Stomach smooth muscle (tissue), 2 donors: ENCODE results near the gene PPP2R1B.

Source experiments
- H3K27ac ChIP-seq: one replicate; pipeline ENCODE4 v1.7.0; 2013; ENCODE audit warnings: mild to moderate bottlenecking, low read length, inconsistent platforms
- H3K27me3 ChIP-seq, 2 donors: one replicate each; pipeline ENCODE4 v1.7.0; 2013; ENCODE audit warnings: low read length in 2 of 2; ENCODE audit not compliant: insufficient read depth in 2 of 2, control insufficient read depth in 1 of 2
- H3K36me3 ChIP-seq, 2 donors: one replicate each; pipeline ENCODE4 v1.7.0; 2013; ENCODE audit warnings: low read length in 2 of 2; ENCODE audit not compliant: control insufficient read depth in 2 of 2, insufficient read depth in 2 of 2
- H3K4me1 ChIP-seq: one replicate; pipeline ENCODE4 v1.7.0; 2013; ENCODE audit warnings: low read length; ENCODE audit not compliant: control insufficient read depth, insufficient read depth
- H3K4me3 ChIP-seq, 2 donors: one replicate each; pipeline ENCODE4 v1.7.0; 2013; ENCODE audit warnings: low read length in 2 of 2
- H3K9ac ChIP-seq, 2 donors: one replicate each; pipeline ENCODE4 v1.7.0; 2013; ENCODE audit warnings: low read length in 2 of 2, mild to moderate bottlenecking in 1 of 2
- H3K9me3 ChIP-seq, 2 donors: one replicate each; pipeline ENCODE4 v1.7.0; 2013; ENCODE audit warnings: low read length in 2 of 2; ENCODE audit not compliant: control insufficient read depth in 2 of 2
- donor health status: healthy.
- donor health status: Pancreatic carcinoma.

The PPP2R1B gene

DNA sequence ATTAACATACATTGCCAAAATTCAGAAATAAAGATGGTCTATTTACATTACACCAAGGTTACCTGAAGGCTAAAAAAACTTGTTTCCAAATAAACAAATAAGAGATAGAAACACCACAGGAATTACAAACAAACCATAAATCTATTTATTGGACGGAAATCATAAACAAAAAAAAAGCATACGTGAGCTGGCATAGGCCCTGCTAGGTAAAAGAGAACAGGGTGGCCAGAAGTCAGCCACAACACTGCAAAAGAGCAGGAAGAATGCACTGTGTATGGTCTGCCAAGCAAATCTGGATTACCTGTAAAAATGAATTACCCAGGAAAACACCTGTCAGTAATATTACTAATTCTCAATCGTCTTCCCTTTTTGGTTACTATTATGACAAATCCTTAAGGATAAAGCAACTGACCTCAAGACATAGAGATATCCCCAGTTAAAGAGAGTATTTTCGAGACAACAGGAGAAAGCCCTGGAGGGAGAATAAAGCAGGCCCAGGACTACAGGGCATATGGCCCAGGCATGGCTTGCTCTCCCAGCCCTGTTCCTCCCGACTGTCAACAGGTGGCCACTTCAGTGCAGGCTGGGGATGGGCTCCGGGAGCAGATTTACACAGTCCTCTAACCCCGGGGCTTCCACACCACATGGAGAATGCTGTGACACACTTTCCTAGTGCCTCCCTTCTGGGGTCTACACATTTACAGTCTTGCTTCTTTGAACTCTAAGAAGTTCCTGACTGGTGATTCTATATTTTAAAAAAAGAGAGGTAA is 18.0 kb downstream of the PPP2R1B start:
- no peak overlapping the region for H3K4me3 ChIP-seq
- H3K4me1 ChIP-seq: no peaks in the 10 kb centered on the region
- no peaks in the 10 kb centered on the region for H3K27me3 ChIP-seq
- H3K27ac ChIP-seq: no peak overlapping the region
- H3K9ac ChIP-seq: no peak overlapping the region
- peaks cover 47 to 49% of the 10 kb centered on the region in 2 donors for H3K36me3 ChIP-seq
- no peaks in the 10 kb centered on the region for H3K9me3 ChIP-seq

DNA sequence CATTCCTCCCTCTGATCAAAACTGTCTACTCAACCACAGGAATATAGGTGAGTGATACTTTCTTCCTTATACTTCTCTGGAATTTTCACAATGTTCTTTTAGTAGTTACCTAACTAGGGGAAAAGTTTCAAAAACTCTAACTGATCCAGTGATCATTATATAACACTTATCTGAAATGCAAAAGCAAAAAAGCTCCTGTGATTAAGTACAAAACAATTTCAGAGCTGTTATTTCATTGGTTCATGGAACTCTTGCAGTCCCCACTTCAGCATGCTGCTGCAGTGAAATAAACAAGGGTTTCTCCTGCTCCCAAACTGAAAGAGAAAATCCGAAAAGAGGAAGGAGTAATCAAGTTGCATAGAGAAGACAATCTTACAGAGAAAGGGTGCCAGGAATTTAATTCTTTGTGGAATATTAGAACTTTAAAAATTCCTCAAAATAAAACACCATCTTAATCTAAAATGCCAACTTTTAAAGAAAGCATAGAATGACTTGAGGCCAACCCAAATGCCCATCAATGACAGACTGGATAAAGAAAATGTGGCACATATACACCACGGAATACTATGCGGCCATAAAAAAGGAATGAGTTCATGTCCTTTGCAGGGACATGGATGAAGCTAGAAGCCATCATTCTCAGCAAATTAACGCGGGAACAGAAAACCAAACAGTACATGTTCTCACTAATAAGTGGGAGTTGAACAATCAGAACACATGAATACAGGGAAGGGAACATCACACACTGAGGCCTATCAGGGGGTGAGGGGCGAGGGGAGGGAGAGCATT is 20.3 kb downstream of the PPP2R1B start:
- Histone ChIP-seq H3K4me3 (no peak overlapping the region), H3K9me3 (no peaks in the 10 kb centered on the region), H3K27me3 (no peaks in the 10 kb centered on the region), H3K9ac (no peak overlapping the region), H3K36me3 (peaks cover 46 to 51% of the 10 kb centered on the region in 2 donors), H3K27ac (no peak overlapping the region), H3K4me1 (no peaks in the 10 kb centered on the region)

DNA sequence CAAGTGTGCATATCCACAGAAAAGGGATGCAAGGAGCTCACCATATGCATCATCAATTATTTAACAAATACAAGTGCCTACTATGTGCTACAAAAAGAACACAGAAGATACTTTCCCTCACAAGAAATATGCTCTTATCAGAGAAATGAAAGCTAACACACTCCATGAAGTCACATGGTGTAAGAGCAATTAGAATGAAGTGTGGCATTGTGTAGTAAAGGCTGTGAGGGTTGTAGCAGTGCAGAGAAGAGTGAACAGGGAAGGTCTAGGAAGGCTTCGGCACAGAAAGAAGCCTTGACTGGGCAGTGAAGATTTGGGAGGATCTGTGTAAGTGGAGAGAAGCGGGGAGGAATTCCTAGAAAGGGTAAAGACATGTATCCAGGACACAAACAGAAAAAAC is 22.5 kb downstream of the PPP2R1B start:
- H3K9ac ChIP-seq: no peak overlapping the region

DNA sequence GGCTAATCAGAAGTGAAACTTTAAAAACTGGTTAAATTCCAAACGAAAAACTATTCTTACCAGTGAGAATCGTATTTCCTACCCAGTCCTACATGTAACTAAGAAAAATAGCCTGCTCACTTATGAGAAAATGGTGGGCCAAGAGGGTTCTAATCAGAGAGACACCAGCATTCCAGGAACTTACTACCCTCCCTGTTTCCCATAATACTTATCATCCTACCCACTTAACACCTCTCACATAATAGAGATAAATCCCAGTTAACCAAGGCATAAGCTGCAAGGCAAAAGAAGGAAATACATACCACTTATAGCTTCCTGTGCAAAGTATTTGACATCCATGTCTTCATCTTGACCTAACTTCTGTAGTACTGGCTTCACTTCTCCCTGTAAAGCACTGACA is 24.4 kb downstream of the PPP2R1B start:
- H3K27ac ChIP-seq: no peak overlapping the region
- peaks cover 22% of the 10 kb centered on the region for H3K4me1 ChIP-seq
- no peak overlapping the region for H3K9ac ChIP-seq
- H3K36me3 ChIP-seq: peaks cover 32 to 34% of the 10 kb centered on the region in 2 donors
- no peak overlapping the region for H3K4me3 ChIP-seq
- H3K27me3 ChIP-seq: no peaks in the 10 kb centered on the region
- no peaks in the 10 kb centered on the region for H3K9me3 ChIP-seq

More for the DNA sequence above, 22.5 kb downstream of the PPP2R1B start:
- Histone ChIP-seq H3K4me3 (no peak overlapping the region), H3K9me3 (no peaks in the 10 kb centered on the region), H3K27ac (no peak overlapping the region), H3K4me1 (peaks cover 3% of the 10 kb centered on the region), H3K27me3 (no peaks in the 10 kb centered on the region), H3K36me3 (peaks cover 42 to 46% of the 10 kb centered on the region in 2 donors)

DNA sequence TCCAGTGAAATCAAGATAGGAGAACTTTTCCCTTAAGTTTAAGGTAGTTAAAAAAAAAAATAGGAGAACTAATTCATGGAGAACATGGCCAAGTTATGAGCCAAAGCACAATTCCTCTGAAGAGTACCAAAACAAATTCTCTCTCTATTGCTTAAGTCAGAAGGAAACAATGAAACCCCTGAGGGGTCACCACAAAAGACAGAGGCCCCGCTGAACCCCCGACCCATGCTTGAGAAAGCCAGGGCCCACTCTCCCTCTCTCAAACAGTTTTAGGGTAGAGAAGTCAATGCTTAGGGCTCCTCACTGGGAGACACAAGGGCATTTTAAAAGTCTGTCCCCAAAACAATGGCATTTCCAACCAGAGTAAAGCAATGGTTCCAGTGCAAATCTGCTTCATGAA is 26.9 kb downstream of the PPP2R1B start:
- peaks cover 26 to 29% of the 10 kb centered on the region in 2 donors for H3K36me3 ChIP-seq
- H3K4me1 ChIP-seq: peaks cover 47% of the 10 kb centered on the region
- H3K9me3 ChIP-seq: no peaks in the 10 kb centered on the region
- peak overlapping the region; percentile 99 for H3K27ac ChIP-seq
- H3K4me3 ChIP-seq: no peak overlapping the region
- H3K27me3 ChIP-seq: no peaks in the 10 kb centered on the region
- H3K9ac ChIP-seq: no peak overlapping the region

DNA sequence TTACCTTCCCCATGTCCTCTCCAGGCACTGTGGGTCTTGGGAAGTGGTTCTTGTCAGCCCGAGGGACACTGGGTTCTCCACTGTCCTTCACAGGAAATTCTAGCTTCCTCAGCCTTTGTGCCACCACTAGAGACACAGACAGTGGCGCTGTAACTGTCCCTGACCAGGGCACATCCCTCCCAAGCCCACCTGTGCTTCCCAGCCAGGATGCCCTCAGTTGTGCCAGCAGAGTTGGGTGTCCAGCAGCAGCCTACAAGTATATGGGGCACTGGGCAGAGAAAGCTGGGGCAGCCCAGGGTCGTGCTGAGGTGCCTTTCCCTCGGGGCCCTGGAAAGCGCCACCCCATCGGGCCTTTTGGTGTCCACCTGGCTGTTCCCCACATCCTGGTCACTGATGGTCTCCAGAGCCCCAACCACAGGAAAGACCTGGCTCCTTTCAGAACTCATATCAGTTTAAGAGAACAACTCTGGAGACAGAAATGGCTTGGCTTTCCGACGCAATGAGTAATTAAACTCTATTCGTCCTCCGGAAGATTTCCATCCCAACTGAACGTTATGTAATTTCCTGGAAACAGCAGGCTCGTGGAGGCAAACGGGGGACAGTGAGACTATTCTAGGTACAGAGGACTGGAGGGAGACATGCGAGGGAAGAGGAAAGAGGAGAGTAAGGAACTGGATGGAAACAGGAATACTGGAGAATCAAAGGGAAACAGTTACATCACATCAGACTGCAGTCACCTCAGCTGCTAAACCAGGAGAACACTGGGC is 28.6 kb downstream of the PPP2R1B start:
- H3K4me3 ChIP-seq: peak overlapping the region; percentile 14 to 29
- H3K27ac ChIP-seq: peak overlapping the region; percentile 99
- H3K9me3 ChIP-seq: no peaks in the 10 kb centered on the region
- no peaks in the 10 kb centered on the region for H3K27me3 ChIP-seq
- H3K9ac ChIP-seq: peak overlapping the region; percentile 3 to 61
- peaks cover 16% of the 10 kb centered on the region in 2 donors for H3K36me3 ChIP-seq
- peaks cover 63% of the 10 kb centered on the region for H3K4me1 ChIP-seq

DNA sequence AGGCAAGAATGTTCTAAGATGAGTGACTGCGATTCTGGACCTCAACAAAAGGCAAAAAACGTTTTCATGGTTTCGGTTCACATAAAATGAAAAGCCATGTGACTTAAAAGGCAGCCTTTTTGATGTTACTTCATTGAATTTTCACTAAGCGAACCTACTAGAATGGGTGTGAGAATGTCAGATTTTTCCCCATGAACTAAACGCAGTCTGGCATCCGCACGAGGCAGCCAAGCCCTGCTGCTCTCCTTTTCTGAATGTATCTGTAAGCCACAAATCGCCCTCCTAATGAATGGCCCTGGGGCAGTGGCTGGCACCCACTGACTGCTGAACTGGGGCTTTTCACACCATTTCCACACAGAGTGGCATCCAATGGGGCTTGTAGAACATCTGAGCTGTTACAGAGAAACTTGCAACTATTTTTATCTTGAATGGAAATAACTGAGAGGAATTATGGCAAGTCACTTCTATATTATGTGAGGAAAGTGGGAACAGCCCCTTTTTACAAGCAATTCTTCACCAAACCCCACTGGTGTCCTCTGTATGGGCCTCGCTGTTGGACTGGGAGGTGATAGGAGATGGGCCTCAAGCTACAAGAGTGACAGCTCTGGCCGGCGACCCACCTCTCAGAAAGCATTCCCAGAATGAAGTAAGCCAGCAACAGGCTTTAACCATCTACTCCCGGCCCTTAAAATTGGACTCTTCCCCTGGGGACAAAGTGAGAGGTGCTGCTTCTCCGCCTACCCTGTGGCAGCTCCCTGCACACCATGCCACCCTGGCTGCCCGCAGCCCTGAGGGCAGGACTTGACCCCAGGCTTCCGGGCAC is 29.4 kb downstream of the PPP2R1B start:
- Histone ChIP-seq H3K27me3 (no peaks in the 10 kb centered on the region), H3K36me3 (peaks cover 14 to 15% of the 10 kb centered on the region in 2 donors), H3K9me3 (no peaks in the 10 kb centered on the region), H3K27ac (peak overlapping the region; percentile 99), H3K4me3 (peak overlapping the region; percentile 14 to 71), H3K9ac (peak overlapping the region; percentile 61 to 91), H3K4me1 (peaks cover 69% of the 10 kb centered on the region)

DNA sequence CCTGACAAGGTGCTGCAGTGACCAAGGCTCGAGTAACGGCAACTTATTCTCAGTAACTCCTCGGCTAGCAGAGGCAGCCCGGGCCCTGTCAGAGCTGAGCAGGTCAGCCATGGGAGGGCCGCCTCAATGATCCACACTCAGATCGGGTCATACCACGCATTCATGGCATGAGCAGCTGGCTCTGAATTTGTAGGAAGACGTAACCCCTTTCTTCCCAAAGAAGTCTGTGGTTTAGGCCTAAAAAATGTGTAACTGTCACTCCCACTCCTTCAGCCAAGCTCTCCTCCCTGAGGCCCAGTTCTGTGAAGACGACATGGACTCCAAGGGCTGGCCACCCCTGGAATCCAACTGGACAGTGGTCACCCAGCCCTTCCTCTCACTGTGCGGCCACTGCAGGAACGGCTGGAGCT is 30.0 kb downstream of the PPP2R1B start:
- peak overlapping the region; percentile 99 for H3K27ac ChIP-seq
- H3K9me3 ChIP-seq: no peaks in the 10 kb centered on the region
- H3K4me3 ChIP-seq: peak overlapping the region; percentile 34 to 71
- H3K27me3 ChIP-seq: no peaks in the 10 kb centered on the region
- peak overlapping the region; percentile 61 to 91 for H3K9ac ChIP-seq
- peaks cover 9% of the 10 kb centered on the region in 2 donors for H3K36me3 ChIP-seq
- H3K4me1 ChIP-seq: peaks cover 75% of the 10 kb centered on the region

DNA sequence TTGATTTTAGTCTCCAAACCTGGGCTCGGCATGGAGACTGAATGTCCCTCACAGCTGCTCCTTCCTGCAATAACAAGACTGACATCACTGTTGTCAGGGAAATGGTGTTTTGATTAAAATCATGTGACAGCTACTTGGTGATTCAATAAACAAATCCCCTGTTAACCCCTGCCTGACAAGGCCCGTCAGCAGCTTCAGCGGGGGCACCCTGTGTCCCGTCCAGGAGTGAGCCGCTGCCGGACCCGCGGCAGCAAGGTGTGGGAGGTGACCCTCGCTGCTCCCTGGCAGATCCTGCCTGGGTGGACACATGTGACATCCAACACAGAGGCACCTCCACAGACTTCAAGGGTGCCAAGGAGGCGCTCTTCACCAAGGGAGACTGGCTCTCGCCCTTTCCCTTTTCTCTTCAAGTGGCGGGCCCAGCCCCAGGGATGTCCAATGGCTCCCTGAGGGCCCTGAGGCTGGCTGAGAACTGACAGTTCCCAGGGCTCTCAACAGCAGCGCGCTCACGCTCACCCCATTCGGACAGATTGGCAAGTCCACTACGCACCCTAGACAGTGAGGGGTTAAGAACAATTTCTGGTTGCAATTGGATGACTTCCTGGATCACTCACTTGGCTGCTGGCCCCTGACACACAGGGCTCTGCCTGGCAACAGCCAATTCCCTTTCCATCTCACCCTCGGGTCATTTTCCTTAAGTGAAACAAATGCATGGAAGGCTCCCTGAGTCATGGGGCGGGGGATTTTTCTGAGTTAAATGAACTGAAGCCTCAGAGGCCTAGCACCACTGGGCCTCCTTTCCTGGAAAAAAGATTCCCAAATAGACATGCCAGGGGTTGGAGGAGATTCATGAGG is 30.7 kb downstream of the PPP2R1B start:
- no peaks in the 10 kb centered on the region for H3K27me3 ChIP-seq
- H3K4me1 ChIP-seq: peaks cover 79% of the 10 kb centered on the region
- H3K36me3 ChIP-seq: peaks cover 2% of the 10 kb centered on the region in 2 donors
- H3K9me3 ChIP-seq: no peaks in the 10 kb centered on the region
- H3K9ac ChIP-seq: peak overlapping the region; percentile 61 to 91
- peak overlapping the region; percentile 99 for H3K27ac ChIP-seq
- peak overlapping the region; percentile 34 to 71 for H3K4me3 ChIP-seq
